ENCODE measurements around the gene BCDIN3D.

DNA sequence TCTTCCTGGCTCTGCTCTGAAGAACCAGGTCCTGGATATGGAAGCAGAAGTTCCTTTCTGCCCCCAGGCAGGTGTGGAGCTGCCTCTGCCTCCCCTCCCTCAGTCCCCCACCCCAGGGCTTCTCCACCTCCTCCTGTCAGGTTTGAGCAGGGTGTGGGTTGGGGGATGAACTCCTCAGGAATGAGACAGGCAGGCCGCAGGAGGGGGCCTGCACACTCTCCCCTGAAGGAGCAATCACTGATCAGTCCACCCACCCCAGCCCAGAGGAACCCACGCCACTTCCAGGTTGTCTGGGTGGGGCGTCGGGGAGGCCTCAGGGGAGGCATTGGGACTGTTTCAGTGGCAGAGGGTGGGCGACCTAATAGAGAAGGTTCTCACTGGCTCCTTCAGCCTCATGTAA lies 34.2 kb upstream of the BCDIN3D start:
- TF ChIP-seq, protein P1, sequence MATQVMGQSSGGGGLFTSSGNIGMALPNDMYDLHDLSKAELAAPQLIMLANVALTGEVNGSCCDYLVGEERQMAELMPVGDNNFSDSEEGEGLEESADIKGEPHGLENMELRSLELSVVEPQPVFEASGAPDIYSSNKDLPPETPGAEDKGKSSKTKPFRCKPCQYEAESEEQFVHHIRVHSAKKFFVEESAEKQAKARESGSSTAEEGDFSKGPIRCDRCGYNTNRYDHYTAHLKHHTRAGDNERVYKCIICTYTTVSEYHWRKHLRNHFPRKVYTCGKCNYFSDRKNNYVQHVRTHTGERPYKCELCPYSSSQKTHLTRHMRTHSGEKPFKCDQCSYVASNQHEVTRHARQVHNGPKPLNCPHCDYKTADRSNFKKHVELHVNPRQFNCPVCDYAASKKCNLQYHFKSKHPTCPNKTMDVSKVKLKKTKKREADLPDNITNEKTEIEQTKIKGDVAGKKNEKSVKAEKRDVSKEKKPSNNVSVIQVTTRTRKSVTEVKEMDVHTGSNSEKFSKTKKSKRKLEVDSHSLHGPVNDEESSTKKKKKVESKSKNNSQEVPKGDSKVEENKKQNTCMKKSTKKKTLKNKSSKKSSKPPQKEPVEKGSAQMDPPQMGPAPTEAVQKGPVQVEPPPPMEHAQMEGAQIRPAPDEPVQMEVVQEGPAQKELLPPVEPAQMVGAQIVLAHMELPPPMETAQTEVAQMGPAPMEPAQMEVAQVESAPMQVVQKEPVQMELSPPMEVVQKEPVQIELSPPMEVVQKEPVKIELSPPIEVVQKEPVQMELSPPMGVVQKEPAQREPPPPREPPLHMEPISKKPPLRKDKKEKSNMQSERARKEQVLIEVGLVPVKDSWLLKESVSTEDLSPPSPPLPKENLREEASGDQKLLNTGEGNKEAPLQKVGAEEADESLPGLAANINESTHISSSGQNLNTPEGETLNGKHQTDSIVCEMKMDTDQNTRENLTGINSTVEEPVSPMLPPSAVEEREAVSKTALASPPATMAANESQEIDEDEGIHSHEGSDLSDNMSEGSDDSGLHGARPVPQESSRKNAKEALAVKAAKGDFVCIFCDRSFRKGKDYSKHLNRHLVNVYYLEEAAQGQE (IDR thresholded peaks at IDR 0.05; ENCODE audit: insufficient read depth in 1 of 2, low read depth in 2 of 2, low read length in 2 of 2), result no peak
- TF ChIP-seq SIN3A (IDR thresholded peaks at IDR 0.05; ENCODE audit: borderline replicate concordance, insufficient read depth, low read length), result no peak
- no peak for TF ChIP-seq POLR2AphosphoS5 (IDR thresholded peaks at IDR 0.05; ENCODE audit: low read depth, low read length)
- TF ChIP-seq TAF1 (IDR thresholded peaks at IDR 0.05; ENCODE audit: borderline replicate concordance, insufficient read depth, low read length), result no peak
- TF ChIP-seq FOXP2 (optimal IDR thresholded peaks at IDR 0.05; ENCODE audit: borderline replicate concordance, extremely low read depth, extremely low read length, insufficient read depth), result no peak
